GM23338 (cell line): ENCODE data around the gene GAPDH. TPM values are rescaled to one million over a fixed set of nuclear protein-coding genes. Genes with fewer than 3 reads are reported as not detected.

Experiments
- ATAC-seq: fragments of 200-7000 bp; cut with Tn5 transposase; 3 replicates; pipeline ENCODE4 v1.9.1; 2020
- DNase-seq: peaks from one replicate; pipeline ENCODE4 v3.0.0-alpha.2; 2015; ENCODE audit warnings: low spot score
- H2AFZ ChIP-seq: fragments of 200-600 bp; sonication (generic); 2 replicates; pipeline ENCODE4 v1.8.0; 2016; ENCODE audit warnings: antibody characterized with exemption, mild to moderate bottlenecking, moderate library complexity
- H3F3A ChIP-seq: fragments of 200-600 bp; sonication (generic); replicated peaks from 2 replicates; pipeline ENCODE4 v1.8.0; 2017; ENCODE audit warnings: antibody characterized with exemption, mixed run types, low read depth
- H3K27ac ChIP-seq: fragments of 200-600 bp; sonication (generic); 2 replicates; pipeline ENCODE4 v1.6.1; 2016; ENCODE audit warnings: low read depth
- H3K27me3 ChIP-seq: fragments of 200-600 bp; sonication (generic); 2 replicates; pipeline ENCODE4 v1.8.0; 2016; ENCODE audit warnings: mild to moderate bottlenecking, mixed run types, moderate library complexity; ENCODE audit not compliant: insufficient read depth
- H3K36me3 ChIP-seq: fragments of 200-600 bp; sonication (generic); 2 replicates; pipeline ENCODE4 v1.8.0; 2016; ENCODE audit warnings: mild to moderate bottlenecking; ENCODE audit not compliant: insufficient read depth
- H3K4me1 ChIP-seq: fragments of 200-600 bp; sonication (generic); 2 replicates; pipeline ENCODE4 v1.8.0; 2016; ENCODE audit warnings: mild to moderate bottlenecking, moderate library complexity; ENCODE audit not compliant: insufficient read depth
- H3K4me2 ChIP-seq: fragments of 200-600 bp; sonication (generic); 2 replicates; pipeline ENCODE4 v1.7.1; 2017; ENCODE audit warnings: mixed run types
- H3K4me3 ChIP-seq: fragments of 200-600 bp; sonication (generic); 2 replicates; pipeline ENCODE4 v1.6.1; 2016; ENCODE audit warnings: mixed run types
- H3K79me2 ChIP-seq: fragments of 200-600 bp; sonication (generic); replicated peaks from 2 replicates; pipeline ENCODE4 v1.8.0; 2017; ENCODE audit warnings: mild to moderate bottlenecking; ENCODE audit not compliant: insufficient read depth
- H3K9me2 ChIP-seq: fragments of 200-600 bp; sonication (generic); 2 replicates; pipeline ENCODE4 v1.8.0; 2017; ENCODE audit not compliant: insufficient read depth
- H4K20me1 ChIP-seq: fragments of 200-600 bp; sonication (generic); replicated peaks from 2 replicates; pipeline ENCODE4 v1.8.0; 2017; ENCODE audit warnings: mild to moderate bottlenecking; ENCODE audit not compliant: insufficient read depth
- H3K27ac Mint-ChIP-seq: 2 replicates; pipeline ENCODE4 v1.8.0; 2020; ENCODE audit warnings: inconsistent platforms, mild to moderate bottlenecking, moderate library complexity, mixed read lengths
- H3K27me3 Mint-ChIP-seq: 3 replicates; pipeline ENCODE4 v1.8.0; 2022; ENCODE audit warnings: low read depth, mild to moderate bottlenecking, moderate library complexity, mixed read lengths, inconsistent platforms; ENCODE audit not compliant: insufficient read depth, poor library complexity
- H3K36me3 Mint-ChIP-seq: 3 replicates; pipeline ENCODE4 v1.8.0; 2021; ENCODE audit warnings: low read depth, mild to moderate bottlenecking, inconsistent platforms, moderate library complexity, mixed read lengths
- H3K4me1 Mint-ChIP-seq: 3 replicates; pipeline ENCODE4 v1.8.0; 2020; ENCODE audit warnings: mild to moderate bottlenecking, inconsistent platforms, mixed read lengths
- H3K4me3 Mint-ChIP-seq: 3 replicates; pipeline ENCODE4 v1.8.0; 2021; ENCODE audit warnings: moderate library complexity, mild to moderate bottlenecking, inconsistent platforms, mixed read lengths
- H3K9me3 Mint-ChIP-seq: 3 replicates; pipeline ENCODE4 v1.8.0; 2020; ENCODE audit warnings: moderate library complexity, mild to moderate bottlenecking, inconsistent platforms, mixed read lengths
- CREB1 ChIP-seq: fragments of 250-450 bp; sonication (Bioruptor Pico); IDR thresholded peaks from 2 replicates; pipeline ENCODE4 v1.5.0; 2020; ENCODE audit warnings: low read depth, mild to moderate bottlenecking, moderate library complexity
- CTCF ChIP-seq, 2 experiments: fragments of 200-600 bp in 1 of 2; sonication (generic) in 1 of 2; conservative IDR thresholded peaks; 2 replicates each; pipeline versions ENCODE4 v1.5.1 to v1.6.1; 2016 to 2017; ENCODE audit warnings: antibody characterized with exemption in 2 of 2, low read depth in 2 of 2, mild to moderate bottlenecking in 2 of 2, moderate library complexity in 1 of 2
- ETS1 ChIP-seq: IDR thresholded peaks from 2 replicates; pipeline ENCODE4 v1.6.1; 2016; ENCODE audit warnings: antibody characterized with exemption
- EZH2 ChIP-seq: fragments of 200-600 bp; sonication (generic); IDR thresholded peaks from one replicate; pipeline ENCODE4 v1.8.0; 2017; ENCODE audit warnings: antibody characterized with exemption, mild to moderate bottlenecking, low read depth; ENCODE audit not compliant: unreplicated experiment
- EZH2phosphoT487 ChIP-seq: fragments of 200-600 bp; sonication (generic); IDR thresholded peaks from one replicate; pipeline ENCODE4 v1.8.1; 2018; ENCODE audit warnings: antibody characterized with exemption; ENCODE audit not compliant: unreplicated experiment
- POLR2AphosphoS5 ChIP-seq: IDR thresholded peaks from 2 replicates; pipeline ENCODE4 v1.6.1; 2016; ENCODE audit warnings: antibody characterized with exemption, low read depth
- STAT1 ChIP-seq: IDR thresholded peaks from one replicate; pipeline ENCODE4 v1.6.1; 2016; ENCODE audit warnings: antibody characterized with exemption; ENCODE audit not compliant: unreplicated experiment
- ZNF462 ChIP-seq: fragments of 250-450 bp; sonication (Bioruptor Pico); IDR thresholded peaks from 2 replicates; pipeline ENCODE4 v1.5.0; 2020; ENCODE audit warnings: mild to moderate bottlenecking, moderate library complexity
- polyA plus RNA-seq: library from polyadenylated mRNA; unstranded; fragments of >200 nt; fragmentation: Nextera tagmentation; extraction: Ambion mirVana; gene quantifications from 2 replicates; pipeline ENCODE4 v1.2.1, GENCODE V29; 2016
- total RNA-seq: library from RNA; depleted of rRNA; stranded (reverse); fragments of >200 nt; shearing (Covaris generic); gene quantifications from 2 replicates; pipeline ENCODE4 v1.2.3, GENCODE V29; 2014

Gene GAPDH
- total and polyA plus RNA-seq, 2 experiments from 2014 or later, result 5,853 to 6,219 TPM

GRCh38 chr12:6575648-6576047 lies 41.3 kb downstream of the GAPDH start (continued):
- TF ChIP-seq ZNF462 (no peak), STAT1 (no peak), EZH2 (no peak), POLR2AphosphoS5 (no peak), ETS1 (no peak)

GRCh38 chr12:6582196-6582595 lies 47.9 kb downstream of the GAPDH start:
- H3K9me2 ChIP-seq, result no peaks in the 10 kb centered on the region
- Mint-ChIP-seq H3K27ac (no peak overlapping the region), H3K9me3 (no peaks in the 10 kb centered on the region), H3K27me3 (peaks cover 6% of the 10 kb centered on the region), H3K36me3 (peaks cover 95% of the 10 kb centered on the region), H3K4me3 (no peak overlapping the region), H3K4me1 (no peaks in the 10 kb centered on the region)
- H3K27ac ChIP-seq, result no peak overlapping the region
- no peaks in the 10 kb centered on the region for H3K4me1 ChIP-seq
- H3K27me3 ChIP-seq, result no peaks in the 10 kb centered on the region
- H3F3A ChIP-seq, result peaks cover 19% of the 10 kb centered on the region; the same call in 1 of the 2 replicates
- H3K79me2 ChIP-seq, result no peaks in the 10 kb centered on the region; the same call in 1 of the 2 replicates
- peaks cover 88% of the 10 kb centered on the region for H3K36me3 ChIP-seq
- no peak overlapping the region for H3K4me3 ChIP-seq
- no peak overlapping the region for H2AFZ ChIP-seq
- DNase-seq (peak; percentile 52), ATAC-seq (peak; percentile 74)
- H4K20me1 ChIP-seq, result peaks cover 28% of the 10 kb centered on the region
- no peak overlapping the region for H3K4me2 ChIP-seq
- TF ChIP-seq CREB1 (no peak), EZH2phosphoT487 (no peak), CTCF (conservative IDR thresholded peaks at IDR 0.05; ENCODE audit: low read depth in 2 of 2) (peak; percentile 40 to 46)
